Psoas muscle (tissue), 8 donors: Measurements from ENCODE around the gene GRK1. TPM values are rescaled to one million over a fixed set of nuclear protein-coding genes. Genes with fewer than 3 reads are reported as not detected.

Experiments
- ATAC-seq, 4 donors: fragments of 200-7000 bp; cut with Tn5 transposase; one replicate each; pipeline ENCODE4 v1.9.1; 2020; ENCODE audit warnings: moderate library complexity in 3 of 4, mild to moderate bottlenecking in 2 of 4
- DNase-seq, 2 donors: peaks; one replicate each; pipeline ENCODE4 v3.0.0-alpha.2; 2020
- H3K27ac ChIP-seq: fragments of 200-600 bp; one replicate; pipeline ENCODE4 v1.8.0; 2022
- H3K27me3 ChIP-seq, 3 donors: fragments of 200-600 bp in 1 of 3; one replicate each; pipeline versions ENCODE4 v1.6.1 to v1.8.0; 2013 to 2022; ENCODE audit warnings: low read length in 2 of 3, mild to moderate bottlenecking in 2 of 3, moderate library complexity in 1 of 3; ENCODE audit not compliant: insufficient read depth in 3 of 3
- H3K36me3 ChIP-seq, 2 donors: fragments of 200-600 bp in 1 of 2; one replicate each; pipeline versions ENCODE4 v1.6.1 to v1.8.0; 2013 to 2022; ENCODE audit warnings: low read depth in 1 of 2, mild to moderate bottlenecking in 1 of 2, moderate library complexity in 1 of 2; ENCODE audit not compliant: insufficient read depth in 1 of 2
- H3K4me1 ChIP-seq: fragments of 200-600 bp; one replicate; pipeline ENCODE4 v1.8.0; 2022
- H3K4me3 ChIP-seq: fragments of 200-600 bp; one replicate; pipeline ENCODE4 v1.8.0; 2022; ENCODE audit warnings: mild to moderate bottlenecking
- H3K9me3 ChIP-seq: fragments of 200-600 bp; one replicate; pipeline ENCODE4 v1.8.0; 2022
- WGBS, 3 donors: extraction: QIAGEN DNeasy Blood & Tissue Kit; methylation state at CpG; one replicate each; pipeline versions ENCODE4 v1.1.6 to v1.1.7; 2013; 5-methylcytosine and 5-hydroxymethylcytosine counted together
- intact Hi-C, 2 donors: fragments of 100-400 bp; cut with DNase I; formaldehyde crosslinking; loops; one replicate each; pipeline versions ENCODE4 v1.11.0 to v1.14.2; 2022
- polyA plus RNA-seq, 3 donors: library from polyadenylated mRNA; stranded (reverse); fragments of 200-250 nt; gene quantifications; one replicate each; pipeline ENCODE4 v1.2.3, GENCODE V29; 2013
- total RNA-seq, 4 donors: library from RNA; stranded (reverse); fragmentation: NEBNext Ultra II Directional in 2 of 4; extraction: Animal tissue kit (Norgen Biotek cat#: 25700) in 2 of 4; gene quantifications; one replicate each; pipeline versions ENCODE4 v1.2.1 to v1.2.4, GENCODE V29; 2021 to 2023
- TF ChIP-seq, protein P1 (sequence below): fragments of 200-600 bp; IDR thresholded peaks from one replicate; pipeline ENCODE4 v1.8.0; 2022; ENCODE audit warnings: antibody characterized with exemption
- donor health status: healthy with polysubstance abuse.
- donor health status: DM: no; HTN: no; CAD: no; lungs with moderate emphysema.
- donor health status: Bipolar disorder and iron deficiency.
- donor health status: healthy.
- donor health status: DM: yes; HTN: yes; CAD: no.
- donor health status: DM: no; HTN: no; CAD: no.
- donor health status: DM: no; HTN: no; CAD: no.
- donor health status: DM: yes; HTN: yes; CAD: no.

The GRK1 gene
- total and polyA plus RNA-seq, 7 donors, result 0.10 TPM; not detected in 6

DNA sequence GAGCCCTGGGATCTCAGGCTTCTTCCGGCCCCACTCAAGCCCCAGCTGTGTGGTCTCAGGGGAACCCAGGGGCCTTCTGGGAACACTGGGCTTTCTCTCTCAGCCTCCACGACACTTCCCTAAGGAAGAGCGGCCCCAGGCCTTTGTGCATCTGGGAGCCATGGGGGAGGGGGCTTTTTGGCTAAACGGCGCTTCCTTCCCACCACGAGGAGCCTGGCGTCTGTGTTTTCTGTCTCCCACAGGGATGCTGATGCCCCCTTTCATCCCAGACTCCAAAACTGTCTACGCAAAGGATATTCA, 67.8 kb downstream of the GRK1 start:
- TF ChIP-seq, protein P1, sequence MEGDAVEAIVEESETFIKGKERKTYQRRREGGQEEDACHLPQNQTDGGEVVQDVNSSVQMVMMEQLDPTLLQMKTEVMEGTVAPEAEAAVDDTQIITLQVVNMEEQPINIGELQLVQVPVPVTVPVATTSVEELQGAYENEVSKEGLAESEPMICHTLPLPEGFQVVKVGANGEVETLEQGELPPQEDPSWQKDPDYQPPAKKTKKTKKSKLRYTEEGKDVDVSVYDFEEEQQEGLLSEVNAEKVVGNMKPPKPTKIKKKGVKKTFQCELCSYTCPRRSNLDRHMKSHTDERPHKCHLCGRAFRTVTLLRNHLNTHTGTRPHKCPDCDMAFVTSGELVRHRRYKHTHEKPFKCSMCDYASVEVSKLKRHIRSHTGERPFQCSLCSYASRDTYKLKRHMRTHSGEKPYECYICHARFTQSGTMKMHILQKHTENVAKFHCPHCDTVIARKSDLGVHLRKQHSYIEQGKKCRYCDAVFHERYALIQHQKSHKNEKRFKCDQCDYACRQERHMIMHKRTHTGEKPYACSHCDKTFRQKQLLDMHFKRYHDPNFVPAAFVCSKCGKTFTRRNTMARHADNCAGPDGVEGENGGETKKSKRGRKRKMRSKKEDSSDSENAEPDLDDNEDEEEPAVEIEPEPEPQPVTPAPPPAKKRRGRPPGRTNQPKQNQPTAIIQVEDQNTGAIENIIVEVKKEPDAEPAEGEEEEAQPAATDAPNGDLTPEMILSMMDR, result no peak
- H3K4me1 ChIP-seq, result no peaks in the 10 kb centered on the region
- no peak overlapping the region for H3K27ac ChIP-seq
- peaks cover 0 to 42% (median 3%) of the 10 kb centered on the region in 3 donors for H3K27me3 ChIP-seq
- H3K36me3 ChIP-seq, result no peaks in the 10 kb centered on the region
- ATAC-seq, result no peak
- DNase-seq, result no peak
- no peak overlapping the region for H3K4me3 ChIP-seq
- 68 to 76% (median 70%) methylated on average over 8 of the region's 8 CpGs for WGBS, 3 donors
- intact Hi-C loops, result no loop called here
- H3K9me3 ChIP-seq, result no peaks in the 10 kb centered on the region

DNA sequence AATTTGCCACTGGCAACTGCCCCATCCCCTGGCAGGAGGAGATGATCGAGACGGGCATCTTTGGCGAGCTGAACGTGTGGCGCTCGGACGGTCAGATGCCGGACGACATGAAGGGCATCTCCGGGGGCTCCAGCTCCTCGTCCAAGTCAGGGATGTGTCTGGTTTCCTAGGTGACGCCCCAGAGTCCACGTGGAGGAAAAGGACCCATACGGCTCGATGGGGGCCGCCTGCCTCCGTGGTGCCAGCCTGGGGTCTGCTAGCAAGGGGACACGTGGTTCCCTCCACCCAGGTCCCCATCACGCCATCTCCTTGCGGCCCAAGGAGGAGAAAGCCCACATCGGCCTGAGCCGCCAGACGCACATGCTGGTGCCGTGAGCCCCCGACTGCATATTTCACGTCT, 68.2 kb downstream of the GRK1 start:
- intact Hi-C loops, result no loop called here
- no peak overlapping the region for H3K27ac ChIP-seq
- H3K4me1 ChIP-seq, result no peaks in the 10 kb centered on the region
- H3K9me3 ChIP-seq, result no peaks in the 10 kb centered on the region
- ATAC-seq, result no peak
- DNase-seq, result no peak
- H3K27me3 ChIP-seq, result peaks cover 0 to 46% (median 6%) of the 10 kb centered on the region in 3 donors
- H3K36me3 ChIP-seq, result no peaks in the 10 kb centered on the region
- TF ChIP-seq, protein P1, result no peak
- no peak overlapping the region for H3K4me3 ChIP-seq
- 88 to 91% (median 90%) methylated on average over 25 to 26 of the region's 26 CpGs for WGBS, 3 donors

DNA sequence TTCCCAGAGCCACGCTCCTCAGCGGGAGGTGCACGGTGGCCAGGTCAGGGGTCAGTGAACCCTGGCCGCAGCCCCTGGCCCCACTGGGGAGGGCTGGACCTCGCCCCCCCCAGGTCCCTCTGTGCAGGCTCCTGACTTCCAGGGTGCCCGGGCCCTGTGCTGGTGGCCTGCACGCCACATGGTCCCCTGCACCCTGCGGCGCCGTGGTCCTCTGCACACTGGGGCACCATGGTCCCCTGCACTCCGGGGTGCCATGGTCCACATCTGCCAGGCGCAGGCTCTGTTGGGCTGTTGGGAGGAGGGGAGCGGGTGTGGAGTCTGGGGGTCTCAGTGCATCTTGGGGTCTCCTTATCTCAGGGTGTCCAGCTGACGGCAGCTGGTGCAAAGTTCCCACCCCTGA, 68.7 kb downstream of the GRK1 start:
- Histone ChIP-seq H3K9me3 (no peaks in the 10 kb centered on the region), H3K36me3 (no peaks in the 10 kb centered on the region), H3K4me3 (no peak overlapping the region), H3K27me3 (peaks cover 0 to 42% (median 6%) of the 10 kb centered on the region in 3 donors), H3K4me1 (no peaks in the 10 kb centered on the region), H3K27ac (no peak overlapping the region)
- WGBS, 3 donors, result 86 to 91% (median 91%) methylated on average over 14 of the region's 14 CpGs
- TF ChIP-seq, protein P1, result no peak
- ATAC-seq (no peak), DNase-seq (no peak)
- intact Hi-C loops, result no loop called here

DNA sequence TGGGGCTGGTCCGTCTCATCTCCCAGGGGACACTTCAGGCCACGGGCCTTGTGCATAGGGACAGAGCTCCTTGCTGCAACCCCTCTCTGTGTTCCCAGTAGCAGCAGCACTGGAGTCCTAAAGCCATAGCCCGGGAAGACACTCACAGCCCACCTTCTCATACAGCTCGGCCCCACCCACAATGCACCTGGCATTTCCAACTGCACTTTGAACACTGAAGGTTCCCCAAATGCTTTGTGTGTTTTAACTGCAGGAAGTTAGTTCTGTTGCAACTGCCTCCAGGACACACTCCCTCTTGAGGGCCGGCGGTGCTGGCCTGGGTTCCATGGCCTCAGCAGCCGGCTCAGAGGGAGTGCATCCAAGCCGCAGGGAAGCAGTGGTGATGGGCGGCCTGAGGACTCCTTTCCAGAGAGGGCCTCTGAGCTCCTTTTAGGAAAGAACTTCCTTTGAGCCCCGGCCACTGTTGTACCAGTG, 69.3 kb downstream of the GRK1 start:
- no peak for DNase-seq
- H3K4me3 ChIP-seq, result no peak overlapping the region
- H3K27me3 ChIP-seq, result peaks cover 0 to 39% (median 6%) of the 10 kb centered on the region in 3 donors
- 60 to 67% (median 63%) methylated on average over 10 of the region's 10 CpGs for WGBS, 3 donors
- H3K36me3 ChIP-seq, result no peaks in the 10 kb centered on the region
- ATAC-seq, result no peak
- no peak overlapping the region for H3K27ac ChIP-seq
- TF ChIP-seq, protein P1, result no peak
- intact Hi-C loops, result no loop called here
- no peaks in the 10 kb centered on the region for H3K4me1 ChIP-seq
- H3K9me3 ChIP-seq, result no peaks in the 10 kb centered on the region

DNA sequence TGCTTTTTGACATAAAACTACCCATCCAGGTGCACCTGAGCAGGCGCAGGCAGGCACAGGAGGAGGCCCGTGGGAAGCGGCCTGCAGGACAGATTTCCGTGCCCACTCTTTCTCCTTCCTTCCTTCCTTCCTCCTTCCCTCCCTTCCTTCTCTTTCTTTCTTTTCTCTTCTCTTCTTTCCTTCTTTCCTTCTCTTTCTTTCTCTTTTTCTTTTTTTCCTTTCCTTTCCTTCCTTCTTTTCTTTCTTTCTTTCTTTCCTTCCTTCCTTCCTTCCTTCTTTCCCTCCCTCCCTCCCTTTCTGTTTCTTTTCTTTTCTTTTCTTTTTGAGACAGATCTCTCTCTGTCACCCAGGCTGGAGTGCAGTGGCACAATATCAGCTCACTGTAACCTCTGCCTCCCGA, 70.8 kb downstream of the GRK1 start:
- ATAC-seq (no peak), DNase-seq (no peak)
- Histone ChIP-seq H3K27me3 (peaks cover 0 to 47% (median 6%) of the 10 kb centered on the region in 3 donors), H3K36me3 (no peaks in the 10 kb centered on the region), H3K4me3 (no peak overlapping the region), H3K4me1 (no peaks in the 10 kb centered on the region), H3K27ac (no peak overlapping the region), H3K9me3 (no peaks in the 10 kb centered on the region)
- WGBS, 3 donors, result 82 to 89% (median 87%) methylated on average over 5 of the region's 5 CpGs
- TF ChIP-seq, protein P1, result no peak
- intact Hi-C loops, result no loop called here
